ENCODE results near the gene WDR64.

WDR64 gene

GRCh38 chr1:241637046-241637590 lies 15.0 kb upstream of the WDR64 start:
- TF ChIP-seq CTCF (IDR thresholded peaks at IDR 0.05; ENCODE audit: low read depth, low read length, missing control alignments): no peak
- DNase-seq (ENCODE audit: low read depth): no peak
- no peak overlapping the region; the same call in 1 of the 2 replicates for H3K4me3 ChIP-seq (ENCODE audit: low read depth, low read length)

GRCh38 chr1:241637604-241638003 lies 14.5 kb upstream of the WDR64 start:
- no peak overlapping the region; the same call in 1 of the 2 replicates for H3K4me3 ChIP-seq (ENCODE audit: low read depth, low read length)
- no peak for DNase-seq (ENCODE audit: low read depth)
- TF ChIP-seq CTCF (IDR thresholded peaks at IDR 0.05; ENCODE audit: low read depth, low read length, missing control alignments): no peak

GRCh38 chr1:241638099-241638682 lies 13.9 kb upstream of the WDR64 start:
- no peak for DNase-seq (ENCODE audit: low read depth)
- peak overlapping the region; percentile 14; the same call in 1 of the 2 replicates for H3K4me3 ChIP-seq (ENCODE audit: low read depth, low read length)
- TF ChIP-seq CTCF (IDR thresholded peaks at IDR 0.05; ENCODE audit: low read depth, low read length, missing control alignments): no peak

GRCh38 chr1:241638909-241639622 lies 13.0 kb upstream of the WDR64 start:
- peak overlapping the region; percentile 89 for H3K4me3 ChIP-seq (ENCODE audit: low read depth, low read length)
- no peak for DNase-seq (ENCODE audit: low read depth)
- TF ChIP-seq CTCF (IDR thresholded peaks at IDR 0.05; ENCODE audit: low read depth, low read length, missing control alignments): no peak

- DNase-seq (ENCODE audit: low read depth): no peak
- peak; percentile 3 for TF ChIP-seq CTCF (IDR thresholded peaks at IDR 0.05; ENCODE audit: low read depth, low read length, missing control alignments)
- H3K4me3 ChIP-seq (ENCODE audit: low read depth, low read length): peak overlapping the region; percentile 89
Measured at GRCh38 chr1:241639623-241640148, 12.4 kb upstream of the WDR64 start.

- DNase-seq (ENCODE audit: low read depth): peak; percentile 52
- peak within 1 kb of the TSS; percentile 89 for H3K4me3 ChIP-seq (ENCODE audit: low read depth, low read length)
- no peak for TF ChIP-seq CTCF (IDR thresholded peaks at IDR 0.05; ENCODE audit: low read depth, low read length, missing control alignments)
Measured at GRCh38 chr1:241640149-241640866, 11.8 kb upstream of the WDR64 start, which contains the start of the genes CHML and OPN3. Gene CHML (minus strand): TSS chr1:241640369. CDS start chr1:241635766, 4,603 bp downstream. Gene OPN3 (minus strand): TSS chr1:241640369. CDS start chr1:241640254, 115 bp downstream.
